Thymus (tissue), 11 donors: ENCODE results near the gene BAHD1. TPM values are rescaled to one million over a fixed set of nuclear protein-coding genes. Genes with fewer than 3 reads are reported as not detected.

Experiments used
- DNase-seq, 9 donors: peaks; one replicate each; pipeline ENCODE4 v3.0.0-alpha.2; 2013; ENCODE audit warnings: low spot score in 9 of 9, low read depth in 6 of 9, missing footprints in 1 of 9
- H3K27ac ChIP-seq, 2 donors: one replicate each; pipeline ENCODE4 v1.5.1; 2013; ENCODE audit warnings: control low read depth in 1 of 2, low read depth in 1 of 2, low read length in 1 of 2, mild to moderate bottlenecking in 1 of 2, moderate library complexity in 1 of 2
- H3K27me3 ChIP-seq, 2 donors: one replicate each; pipeline ENCODE4 v1.5.1; 2013; ENCODE audit warnings: low read length in 1 of 2; ENCODE audit not compliant: control insufficient read depth in 2 of 2, insufficient read depth in 1 of 2
- H3K36me3 ChIP-seq, 2 donors: one replicate each; pipeline ENCODE4 v1.5.1; 2013; ENCODE audit warnings: low read length in 1 of 2, mild to moderate bottlenecking in 1 of 2, moderate library complexity in 1 of 2; ENCODE audit not compliant: control insufficient read depth in 2 of 2, insufficient read depth in 2 of 2
- H3K4me1 ChIP-seq, 2 donors: one replicate each; pipeline ENCODE4 v1.5.1; 2013; ENCODE audit warnings: low read length in 2 of 2; ENCODE audit not compliant: control insufficient read depth in 2 of 2, insufficient read depth in 2 of 2
- H3K4me3 ChIP-seq, 2 donors: one replicate each; pipeline ENCODE4 v1.5.1; 2013; ENCODE audit warnings: low read length in 2 of 2, control low read depth in 1 of 2, mild to moderate bottlenecking in 1 of 2
- H3K9me3 ChIP-seq, 2 donors: one replicate each; pipeline ENCODE4 v1.5.1; 2013; ENCODE audit warnings: low read length in 1 of 2, mild to moderate bottlenecking in 1 of 2; ENCODE audit not compliant: control insufficient read depth in 2 of 2, insufficient read depth in 1 of 2
- WGBS: extraction: QIAGEN DNeasy Blood & Tissue Kit; methylation state at CpG from one replicate; pipeline ENCODE4 v1.1.7; 2013; 5-methylcytosine and 5-hydroxymethylcytosine counted together
- polyA plus RNA-seq: library from polyadenylated mRNA; stranded (reverse); fragments of 200-250 nt; gene quantifications from one replicate; pipeline ENCODE4 v1.2.3, GENCODE V29; 2013
- total RNA-seq: library from RNA; stranded (reverse); fragments of 120-200 nt; gene quantifications from one replicate; pipeline ENCODE4 v1.2.4, GENCODE V29; 2013
- donor health status: healthy.

The BAHD1 gene
- total and polyA plus RNA-seq, 2 donors = 9.4 to 19.1 TPM

DNA sequence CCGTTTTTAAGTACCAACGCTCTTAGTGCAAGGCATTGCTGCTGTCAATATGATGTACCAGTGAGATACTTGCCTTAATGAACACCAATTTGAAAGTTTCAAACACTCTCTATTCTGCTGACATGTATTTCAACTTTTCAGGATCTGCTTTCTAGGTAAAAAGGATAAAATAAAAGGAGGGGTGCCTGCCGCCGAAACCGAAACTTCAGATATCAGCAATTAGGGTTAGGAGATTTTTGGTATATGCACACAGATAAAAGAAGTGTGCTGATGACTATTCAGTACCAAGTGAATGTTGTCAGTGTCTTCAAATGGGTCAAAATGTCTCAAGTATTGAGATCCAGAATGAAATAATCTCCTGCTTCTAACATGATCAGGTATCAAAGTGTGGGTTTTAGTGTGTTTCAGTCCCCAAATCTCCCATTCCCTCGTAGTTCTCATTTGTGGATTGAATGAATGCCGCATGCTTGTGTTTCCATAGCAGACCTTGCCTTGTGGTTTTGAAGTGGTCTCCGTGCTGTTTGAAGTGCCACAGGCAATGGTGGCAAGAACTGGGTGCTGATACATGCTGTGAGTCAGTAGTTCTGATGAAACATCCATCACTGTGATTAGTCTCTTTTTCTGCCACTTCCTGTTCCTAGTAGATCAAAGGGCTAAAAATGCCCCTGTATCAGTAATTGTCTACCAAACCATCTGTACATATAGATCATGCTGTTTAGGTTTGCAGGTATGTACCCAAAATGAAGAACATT, 52.5 kb downstream of the BAHD1 start:
- Histone ChIP-seq H3K4me1 (no peaks in the 10 kb centered on the region), H3K9me3 (peaks cover 0 to 2% of the 10 kb centered on the region in 2 donors), H3K27ac (no peak overlapping the region), H3K36me3 (no peaks in the 10 kb centered on the region), H3K27me3 (no peaks in the 10 kb centered on the region), H3K4me3 (no peak overlapping the region)
- DNase-seq = peak in 1 of 9 donors; percentile 25
- 69% methylated on average over 8 of the region's 8 CpGs for WGBS

DNA sequence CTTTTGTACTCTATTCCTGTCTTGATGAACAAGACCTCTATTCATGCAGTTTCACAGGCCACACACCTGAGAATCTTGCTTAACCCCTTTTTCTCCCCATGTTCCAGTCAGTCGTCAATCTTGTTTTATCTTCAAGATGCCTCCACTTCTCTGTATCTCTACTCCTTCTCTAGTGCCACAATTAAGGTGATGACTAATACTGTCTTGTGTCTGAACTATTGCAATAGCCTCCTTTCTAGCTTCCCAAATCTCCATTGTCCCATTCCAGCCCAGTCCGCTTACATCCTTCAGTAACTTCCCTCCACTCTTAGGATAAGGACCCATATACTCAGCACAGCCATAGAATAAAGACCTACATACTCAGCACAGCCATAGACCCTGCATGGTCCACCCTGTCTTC, 54.8 kb downstream of the BAHD1 start:
- H3K4me1 ChIP-seq = no peaks in the 10 kb centered on the region
- WGBS = 99% methylated on average over 2 of the region's 2 CpGs
- H3K4me3 ChIP-seq = no peak overlapping the region
- no peaks in the 10 kb centered on the region for H3K36me3 ChIP-seq
- no peak overlapping the region for H3K27ac ChIP-seq
- no peak for DNase-seq
- H3K9me3 ChIP-seq = no peaks in the 10 kb centered on the region
- peaks cover 0 to 3% of the 10 kb centered on the region in 2 donors for H3K27me3 ChIP-seq

GRCh38 chr15:40498418-40498817, 57.7 kb downstream of the BAHD1 start:
- Histone ChIP-seq H3K9me3 (no peaks in the 10 kb centered on the region), H3K4me3 (no peak overlapping the region), H3K36me3 (no peaks in the 10 kb centered on the region), H3K4me1 (no peaks in the 10 kb centered on the region), H3K27me3 (peaks cover 0 to 8% of the 10 kb centered on the region in 2 donors), H3K27ac (no peak overlapping the region)
- WGBS = 91% methylated on average over 5 of the region's 5 CpGs
- DNase-seq = no peak

- Histone ChIP-seq H3K4me3 (no peak overlapping the region), H3K4me1 (no peaks in the 10 kb centered on the region), H3K27ac (no peak overlapping the region), H3K9me3 (no peaks in the 10 kb centered on the region), H3K27me3 (peaks cover 0 to 10% of the 10 kb centered on the region in 2 donors), H3K36me3 (no peaks in the 10 kb centered on the region)
- no peak for DNase-seq
- WGBS = 89% methylated on average over 4 of the region's 4 CpGs
Measured at GRCh38 chr15:40498891-40499290, 58.1 kb downstream of the BAHD1 start.

DNA sequence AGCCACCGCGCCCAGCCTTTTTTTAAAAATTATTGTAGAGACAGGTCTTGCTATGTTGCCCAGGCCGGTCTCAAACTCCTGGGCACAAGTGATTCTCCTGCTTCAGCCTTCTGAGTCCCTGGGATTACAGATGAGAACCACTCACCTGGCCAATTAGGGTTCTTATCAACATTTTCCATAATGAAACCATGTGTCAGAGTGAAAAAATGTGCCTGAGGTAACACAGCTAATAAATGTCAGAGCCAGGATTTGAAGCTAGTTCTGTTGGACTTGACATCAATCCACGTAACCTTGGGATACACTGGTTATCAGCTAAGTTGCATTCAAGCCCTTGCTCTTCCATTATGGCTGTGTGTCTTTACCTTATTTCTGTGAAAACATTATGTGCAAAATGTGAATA, 59.2 kb downstream of the BAHD1 start:
- H3K27me3 ChIP-seq = peaks cover 0 to 10% of the 10 kb centered on the region in 2 donors
- H3K36me3 ChIP-seq = no peaks in the 10 kb centered on the region
- no peak for DNase-seq
- H3K9me3 ChIP-seq = no peaks in the 10 kb centered on the region
- H3K4me1 ChIP-seq = no peaks in the 10 kb centered on the region
- whole genome bisulfite sequencing = 87% methylated on average over 4 of the region's 4 CpGs
- no peak overlapping the region for H3K27ac ChIP-seq
- no peak overlapping the region for H3K4me3 ChIP-seq

DNA sequence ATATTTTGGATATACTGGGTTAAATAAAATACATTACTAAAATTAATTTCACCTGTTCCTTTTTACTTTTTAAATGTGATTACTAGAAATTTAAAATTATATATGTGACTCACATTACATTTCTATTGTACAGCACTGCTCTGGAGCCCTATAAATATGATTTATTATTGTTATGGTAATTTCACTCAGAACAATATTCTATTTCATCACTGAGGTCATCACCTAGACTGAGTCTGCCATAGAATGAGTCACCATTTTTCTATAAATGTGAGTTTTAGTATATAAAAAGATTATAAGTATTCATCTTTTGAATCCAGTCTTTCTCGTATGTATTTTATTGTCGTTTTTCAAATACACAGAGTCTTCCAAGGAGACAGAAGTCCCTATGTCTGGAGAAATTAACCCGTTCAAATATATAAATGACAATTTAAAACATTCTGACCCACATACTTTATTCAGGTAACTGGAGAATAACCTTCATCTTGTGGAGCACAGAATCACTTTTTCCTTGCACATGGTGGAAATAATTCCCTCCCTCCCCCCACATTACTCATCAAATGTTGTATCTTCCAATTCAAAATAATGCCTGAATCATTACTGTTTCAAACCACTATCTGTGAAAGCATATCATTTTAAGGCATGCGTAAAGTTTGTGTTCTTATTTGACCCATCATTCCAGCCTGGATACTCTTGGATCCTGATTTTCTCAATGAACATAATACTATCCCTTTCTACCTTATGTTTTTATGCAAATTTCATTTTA, 60.0 kb downstream of the BAHD1 start:
- H3K27me3 ChIP-seq = peaks cover 0 to 10% of the 10 kb centered on the region in 2 donors
- WGBS = 97% methylated on average over 4 of the region's 4 CpGs
- DNase-seq = no peak
- no peaks in the 10 kb centered on the region for H3K9me3 ChIP-seq
- no peak overlapping the region for H3K4me3 ChIP-seq
- H3K36me3 ChIP-seq = no peaks in the 10 kb centered on the region
- H3K27ac ChIP-seq = no peak overlapping the region
- no peaks in the 10 kb centered on the region for H3K4me1 ChIP-seq

DNA sequence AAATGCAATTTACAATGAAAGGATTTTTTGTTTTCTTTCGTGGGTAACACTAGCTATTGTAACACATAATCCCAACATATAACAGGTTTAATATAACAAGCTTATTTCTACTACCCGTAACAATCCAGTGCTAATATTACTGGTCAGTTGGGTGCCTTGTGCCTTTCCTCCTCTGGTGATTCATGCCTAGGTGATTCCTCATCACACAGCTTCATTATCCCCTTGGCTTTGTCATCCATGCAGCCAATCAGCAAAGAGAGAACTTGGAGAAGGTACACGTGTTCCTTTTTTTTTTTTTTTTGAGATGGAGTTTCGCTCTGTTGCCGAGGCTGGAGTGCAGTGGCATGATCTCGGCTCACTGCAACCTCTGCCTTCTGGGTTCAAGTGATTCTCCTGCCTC, 60.7 kb downstream of the BAHD1 start:
- H3K9me3 ChIP-seq = no peaks in the 10 kb centered on the region
- no peaks in the 10 kb centered on the region for H3K36me3 ChIP-seq
- 92% methylated on average over 6 of the region's 6 CpGs for WGBS
- H3K27ac ChIP-seq = no peak overlapping the region
- DNase-seq = no peak
- peaks cover 0 to 10% of the 10 kb centered on the region in 2 donors for H3K27me3 ChIP-seq
- no peaks in the 10 kb centered on the region for H3K4me1 ChIP-seq
- no peak overlapping the region for H3K4me3 ChIP-seq

DNA sequence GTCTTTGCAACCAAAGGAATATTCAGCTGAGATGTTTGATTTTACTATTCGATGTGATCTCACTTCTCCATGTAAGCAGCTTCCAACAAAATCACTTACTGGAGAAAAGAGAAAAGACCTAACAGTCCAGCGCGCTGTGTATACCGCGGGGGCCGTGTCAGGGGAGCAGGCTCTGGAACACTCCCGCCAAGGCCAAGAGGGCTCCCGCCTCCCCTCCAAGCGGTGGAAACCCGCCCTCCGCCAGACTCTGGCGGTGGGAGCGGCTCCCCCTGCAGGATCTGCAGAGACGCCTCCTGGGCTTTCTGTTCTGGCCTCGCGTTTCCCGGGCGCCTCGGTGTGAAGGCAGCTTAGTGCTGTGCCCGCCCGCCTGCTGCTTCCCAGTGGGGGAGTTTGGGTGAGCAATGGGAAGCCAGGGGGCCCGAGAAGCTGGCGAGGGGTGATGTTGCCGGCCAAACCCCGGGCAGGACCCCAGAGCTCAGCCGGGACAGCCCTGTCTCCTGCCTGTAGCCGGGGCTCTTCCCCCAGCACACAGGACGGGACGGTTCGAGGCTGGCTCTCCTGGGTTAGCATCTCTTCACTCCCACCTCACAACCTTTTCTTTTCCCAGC, 66.3 kb downstream of the BAHD1 start:
- peaks cover 23 to 58% of the 10 kb centered on the region in 2 donors for H3K27me3 ChIP-seq
- H3K4me3 ChIP-seq = no peak overlapping the region
- no peaks in the 10 kb centered on the region for H3K9me3 ChIP-seq
- 7% methylated on average over 30 of the region's 30 CpGs for WGBS
- DNase-seq = peak in 6 of 9 donors; percentile 26 to 71 (median 48)
- H3K27ac ChIP-seq = no peak overlapping the region
- H3K4me1 ChIP-seq = peaks cover 7 to 17% of the 10 kb centered on the region in 2 donors
- no peaks in the 10 kb centered on the region for H3K36me3 ChIP-seq

GRCh38 chr15:40508216-40508615, 67.5 kb downstream of the BAHD1 start:
- Histone ChIP-seq H3K4me1 (peaks cover 7 to 19% of the 10 kb centered on the region in 2 donors), H3K4me3 (no peak overlapping the region)
- WGBS = 98% methylated on average over 1 of the region's 1 CpG

More at GRCh38 chr15:40508216-40508615, 67.5 kb downstream of the BAHD1 start:
- no peak for DNase-seq
- Histone ChIP-seq H3K9me3 (no peaks in the 10 kb centered on the region), H3K27ac (no peak overlapping the region), H3K36me3 (no peaks in the 10 kb centered on the region), H3K27me3 (peaks cover 30 to 66% of the 10 kb centered on the region in 2 donors)
